GM18951 (cell line): ENCODE results near the gene ECE2.

Experiments
- POLR2A ChIP-seq: IDR thresholded peaks from 4 replicates; pipeline ENCODE4 v1.6.1; 2011; ENCODE audit warnings: mild to moderate bottlenecking; ENCODE audit not compliant: insufficient read length, insufficient read depth; ENCODE audit errors: extremely low read depth
- in situ Hi-C: fragments of 300-500 bp; cut with MboI; formaldehyde crosslinking; loops from one replicate; pipeline ENCODE4 v1.12.0; 2022; ENCODE audit warnings: low sequenced_read_pairs, mixed read lengths, inconsistent platforms; ENCODE audit not compliant: unreplicated experiment

The ECE2 gene

GRCh38 chr3:184298759-184299487, 23.1 kb downstream of the ECE2 start, which contains the start of gene PSMD2:
Gene PSMD2, plus strand, starts transcription at chr3:184299241. Its CDS starts 26 bp downstream, at chr3:184299267.
- TF ChIP-seq POLR2A = peak; percentile 86
- in situ Hi-C loops = no loop called here

- in situ Hi-C loops = no loop called here
- TF ChIP-seq POLR2A = no peak
Measured at GRCh38 chr3:184299488-184300377, 23.9 kb downstream of the ECE2 start.

GRCh38 chr3:184300378-184300720, 24.5 kb downstream of the ECE2 start:
- in situ Hi-C loops = no loop called here
- TF ChIP-seq POLR2A = no peak

GRCh38 chr3:184305577-184305976, 29.8 kb downstream of the ECE2 start:
- in situ Hi-C loops = no loop called here

GRCh38 chr3:184306341-184306972, 30.6 kb downstream of the ECE2 start:
- in situ Hi-C loops = no loop called here
- TF ChIP-seq POLR2A = no peak

More at GRCh38 chr3:184305577-184305976, 29.8 kb downstream of the ECE2 start:
- no peak for TF ChIP-seq POLR2A

GRCh38 chr3:184307915-184308314, 32.1 kb downstream of the ECE2 start:
- TF ChIP-seq POLR2A = no peak
- in situ Hi-C loops = no loop called here

- in situ Hi-C loops = no loop called here
- no peak for TF ChIP-seq POLR2A
Measured at GRCh38 chr3:184308744-184309143, 32.9 kb downstream of the ECE2 start.

GRCh38 chr3:184311633-184312032, 35.8 kb downstream of the ECE2 start:
- TF ChIP-seq POLR2A = no peak
- in situ Hi-C loops = no loop called here

- in situ Hi-C loops = no loop called here
- peak; percentile 84 for TF ChIP-seq POLR2A
Measured at GRCh38 chr3:184314363-184314699, 38.5 kb downstream of the ECE2 start, which contains the start of gene EIF4G1. Gene EIF4G1, plus strand, starts transcription at chr3:184314606. Its CDS starts 1,191 bp downstream, at chr3:184315797.

- in situ Hi-C loops = no loop called here
- TF ChIP-seq POLR2A = peak; percentile 19
Measured at GRCh38 chr3:184314700-184315542, 39.1 kb downstream of the ECE2 start.

- no peak for TF ChIP-seq POLR2A
- in situ Hi-C loops = no loop called here
Measured at GRCh38 chr3:184315543-184315867, 39.7 kb downstream of the ECE2 start.

GRCh38 chr3:184315871-184316661, 40.2 kb downstream of the ECE2 start:
- TF ChIP-seq POLR2A = no peak
- in situ Hi-C loops = no loop called here
